ENCODE measurements around the gene GASK1A. TPM values are rescaled to one million over a fixed set of nuclear protein-coding genes. Genes with fewer than 3 reads are reported as not detected.

GASK1A gene
- polyA plus RNA-seq, 1 experiment: 0.43 TPM

DNA sequence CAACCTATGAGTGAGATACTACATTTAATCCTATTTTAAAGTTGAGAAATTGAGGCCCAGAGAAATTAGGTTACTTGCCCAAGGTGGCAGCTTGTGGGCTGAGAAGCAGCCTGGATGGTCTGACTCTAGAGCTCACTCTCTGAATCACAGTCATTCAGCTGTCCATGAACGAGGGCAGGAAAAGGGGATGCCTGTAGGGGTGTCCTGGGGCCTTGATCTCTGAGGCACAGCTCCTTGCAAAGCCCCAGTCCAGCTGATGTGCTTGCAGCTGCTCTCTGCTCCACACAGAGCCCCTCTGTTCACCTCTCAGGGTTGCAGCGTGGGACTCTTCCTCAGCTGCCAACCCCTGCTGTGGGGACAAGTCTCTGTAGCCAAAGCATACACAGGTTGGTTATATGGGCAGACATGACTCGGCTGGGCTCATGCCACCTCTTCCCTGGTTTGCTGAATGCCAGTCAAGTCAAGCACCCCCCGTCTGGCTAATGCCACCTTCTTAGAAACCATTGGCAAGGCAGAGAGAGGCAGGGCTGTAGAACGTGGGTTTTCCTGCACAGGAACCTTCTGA, 56.8 kb downstream of the GASK1A start:
- ChIA-PET POLR2A (no interaction called here), CTCF (no interaction called here)

DNA sequence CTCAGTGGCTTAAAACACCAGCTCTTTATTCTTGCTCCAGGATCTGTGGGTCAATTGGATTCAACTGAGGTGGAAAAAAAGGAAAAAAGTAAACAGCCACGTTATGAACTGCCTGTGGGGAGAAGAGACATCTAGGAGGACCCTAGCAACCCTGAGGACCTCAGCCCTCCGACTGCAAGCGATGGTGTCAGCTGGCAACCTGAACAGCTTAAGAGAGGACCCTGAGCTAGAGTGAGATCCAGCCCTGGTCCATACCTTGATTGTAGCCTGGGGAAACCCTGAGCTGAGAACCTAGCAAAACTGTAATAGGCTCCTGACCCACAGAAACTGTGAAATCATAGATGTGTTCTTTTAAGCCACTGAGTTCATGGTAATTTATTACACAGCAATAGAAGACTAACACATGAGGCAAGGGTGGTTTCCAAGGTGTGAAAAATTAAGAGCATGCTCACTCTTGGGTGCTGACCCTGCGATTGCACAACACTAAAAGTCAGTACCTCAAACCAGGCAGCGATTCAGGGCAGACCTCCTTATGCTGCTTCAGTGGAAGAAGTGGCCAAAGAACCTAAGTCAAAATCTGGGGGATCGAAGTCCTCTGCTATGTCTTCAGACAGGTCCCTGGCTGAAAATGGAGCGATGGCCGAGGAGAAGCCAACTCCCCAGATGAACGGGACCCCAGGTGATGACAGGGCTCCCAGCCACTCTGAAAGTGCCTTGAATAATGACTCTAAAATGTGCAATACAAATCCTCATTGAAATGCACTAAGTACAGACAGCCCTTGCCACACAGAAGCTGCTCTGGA, 57.7 kb downstream of the GASK1A start:
- TF ChIP-seq, protein P1, sequence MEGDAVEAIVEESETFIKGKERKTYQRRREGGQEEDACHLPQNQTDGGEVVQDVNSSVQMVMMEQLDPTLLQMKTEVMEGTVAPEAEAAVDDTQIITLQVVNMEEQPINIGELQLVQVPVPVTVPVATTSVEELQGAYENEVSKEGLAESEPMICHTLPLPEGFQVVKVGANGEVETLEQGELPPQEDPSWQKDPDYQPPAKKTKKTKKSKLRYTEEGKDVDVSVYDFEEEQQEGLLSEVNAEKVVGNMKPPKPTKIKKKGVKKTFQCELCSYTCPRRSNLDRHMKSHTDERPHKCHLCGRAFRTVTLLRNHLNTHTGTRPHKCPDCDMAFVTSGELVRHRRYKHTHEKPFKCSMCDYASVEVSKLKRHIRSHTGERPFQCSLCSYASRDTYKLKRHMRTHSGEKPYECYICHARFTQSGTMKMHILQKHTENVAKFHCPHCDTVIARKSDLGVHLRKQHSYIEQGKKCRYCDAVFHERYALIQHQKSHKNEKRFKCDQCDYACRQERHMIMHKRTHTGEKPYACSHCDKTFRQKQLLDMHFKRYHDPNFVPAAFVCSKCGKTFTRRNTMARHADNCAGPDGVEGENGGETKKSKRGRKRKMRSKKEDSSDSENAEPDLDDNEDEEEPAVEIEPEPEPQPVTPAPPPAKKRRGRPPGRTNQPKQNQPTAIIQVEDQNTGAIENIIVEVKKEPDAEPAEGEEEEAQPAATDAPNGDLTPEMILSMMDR (IDR thresholded peaks at IDR 0.05; ENCODE audit: low read depth, low read length): no peak
- Histone ChIP-seq H3K9me3 (ENCODE audit: control insufficient read depth, insufficient read depth, low read length) (peaks cover 4% of the 10 kb centered on the region; the same call in 1 of the 2 replicates), H3K27me3 (ENCODE audit: control insufficient read depth, insufficient read depth, low read length) (no peaks in the 10 kb centered on the region), H3K27ac (ENCODE audit: low read depth, low read length) (no peak overlapping the region), H3K4me3 (ENCODE audit: low read depth, low read length) (no peak overlapping the region)
- no peak for DNase-seq (ENCODE audit: low read depth, low spot score)
- ChIA-PET POLR2A (no interaction called here), CTCF (no interaction called here)

More for the DNA sequence above, 56.8 kb downstream of the GASK1A start:
- Histone ChIP-seq H3K27ac (ENCODE audit: low read depth, low read length) (no peak overlapping the region), H3K9me3 (ENCODE audit: control insufficient read depth, insufficient read depth, low read length) (peaks cover 4% of the 10 kb centered on the region; the same call in 1 of the 2 replicates), H3K27me3 (ENCODE audit: control insufficient read depth, insufficient read depth, low read length) (no peaks in the 10 kb centered on the region), H3K4me3 (ENCODE audit: low read depth, low read length) (no peak overlapping the region)
- no peak for DNase-seq (ENCODE audit: low read depth, low spot score)
- TF ChIP-seq, protein P1 (IDR thresholded peaks at IDR 0.05; ENCODE audit: low read depth, low read length): no peak

DNA sequence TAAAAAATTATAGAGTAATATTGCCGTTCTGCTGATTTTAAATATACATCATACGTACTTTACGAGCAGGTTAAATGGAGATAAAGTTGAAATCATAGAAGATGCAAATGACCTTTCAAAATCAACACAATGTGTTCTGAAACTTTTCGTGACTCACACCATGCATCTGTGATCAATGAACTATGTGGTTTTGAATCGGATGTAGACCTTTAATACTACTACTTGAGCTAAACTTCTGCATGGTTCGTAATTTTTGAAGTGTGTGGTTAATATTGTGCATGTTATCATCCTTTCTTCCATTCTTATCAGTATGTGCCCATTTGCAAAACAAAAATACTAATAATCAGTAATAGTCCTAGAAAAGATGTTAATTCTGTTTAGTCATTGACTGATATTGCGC, 58.9 kb downstream of the GASK1A start:
- CTCF ChIA-PET: no interaction called here
- no peak for DNase-seq (ENCODE audit: low read depth, low spot score)
- TF ChIP-seq, protein P1 (IDR thresholded peaks at IDR 0.05; ENCODE audit: low read depth, low read length): no peak
- Histone ChIP-seq H3K27ac (ENCODE audit: low read depth, low read length) (no peak overlapping the region), H3K9me3 (ENCODE audit: control insufficient read depth, insufficient read depth, low read length) (no peaks in the 10 kb centered on the region; the same call in 1 of the 2 replicates), H3K27me3 (ENCODE audit: control insufficient read depth, insufficient read depth, low read length) (no peaks in the 10 kb centered on the region), H3K4me3 (ENCODE audit: low read depth, low read length) (no peak overlapping the region)
- POLR2A ChIA-PET: no interaction called here

DNA sequence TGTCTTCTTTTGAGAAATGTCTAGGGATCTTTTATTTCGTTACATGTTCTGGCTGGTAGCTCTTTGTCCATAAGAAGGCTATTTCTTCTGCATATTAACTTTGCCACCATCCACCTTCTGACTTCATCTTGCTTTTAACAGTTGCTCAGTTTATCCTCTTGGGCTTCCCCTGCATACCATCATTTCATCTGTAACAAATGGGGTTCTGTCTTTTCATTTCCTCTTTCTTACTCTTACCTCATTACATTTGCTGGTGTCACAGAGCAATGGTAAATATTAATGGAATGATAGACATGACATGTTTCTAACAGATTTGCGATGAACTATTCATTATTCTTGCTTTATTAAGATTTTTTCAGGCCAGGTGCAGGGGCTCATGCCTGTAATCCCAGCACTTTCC, 62.4 kb downstream of the GASK1A start:
- no peaks in the 10 kb centered on the region for H3K27me3 ChIP-seq (ENCODE audit: control insufficient read depth, insufficient read depth, low read length)
- no peak overlapping the region for H3K4me3 ChIP-seq (ENCODE audit: low read depth, low read length)
- H3K27ac ChIP-seq (ENCODE audit: low read depth, low read length): no peak overlapping the region
- ChIA-PET POLR2A (no interaction called here), CTCF (no interaction called here)
- H3K9me3 ChIP-seq (ENCODE audit: control insufficient read depth, insufficient read depth, low read length): no peaks in the 10 kb centered on the region; the same call in 1 of the 2 replicates
- DNase-seq (ENCODE audit: low read depth, low spot score): no peak
- TF ChIP-seq, protein P1 (IDR thresholded peaks at IDR 0.05; ENCODE audit: low read depth, low read length): no peak

DNA sequence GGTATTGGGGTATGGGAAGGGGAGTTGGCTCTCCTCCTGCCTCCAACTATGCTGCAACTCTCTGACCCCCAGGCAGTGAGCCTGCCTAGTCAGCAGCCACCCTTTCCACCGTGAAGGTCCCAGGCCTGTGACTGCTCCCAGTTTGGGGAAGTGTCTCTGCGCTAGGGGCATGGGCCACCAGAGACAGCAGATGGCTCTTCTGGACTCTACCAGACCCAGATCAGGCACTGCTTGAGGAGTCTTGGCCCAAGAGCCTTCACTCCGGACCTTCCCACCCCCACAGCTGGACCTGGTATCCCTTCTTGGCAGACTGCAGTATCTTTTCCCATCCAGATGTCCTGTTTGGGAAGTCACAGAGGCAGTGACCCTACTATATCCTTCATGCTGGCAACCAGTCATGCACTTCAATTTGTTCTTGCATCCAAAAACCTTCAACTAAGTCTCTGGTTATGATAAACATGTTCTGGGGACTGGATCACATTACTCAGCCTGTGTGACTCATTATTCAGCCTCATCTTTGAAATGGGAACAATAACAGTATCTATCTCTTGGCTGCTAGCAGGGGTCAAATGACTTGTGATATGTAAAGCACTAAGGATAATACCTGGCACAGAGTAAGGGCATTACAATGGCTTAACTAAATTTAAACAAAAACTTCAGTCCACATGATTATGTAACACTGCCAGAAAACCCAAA, 64.1 kb downstream of the GASK1A start:
- DNase-seq (ENCODE audit: low read depth, low spot score): no peak
- POLR2A ChIA-PET: no interaction called here

More for the DNA sequence above, 64.1 kb downstream of the GASK1A start:
- Histone ChIP-seq H3K4me3 (ENCODE audit: low read depth, low read length) (no peak overlapping the region), H3K27me3 (ENCODE audit: control insufficient read depth, insufficient read depth, low read length) (no peaks in the 10 kb centered on the region), H3K9me3 (ENCODE audit: control insufficient read depth, insufficient read depth, low read length) (no peaks in the 10 kb centered on the region; the same call in 1 of the 2 replicates), H3K27ac (ENCODE audit: low read depth, low read length) (no peak overlapping the region)
- CTCF ChIA-PET: no interaction called here
- TF ChIP-seq, protein P1 (IDR thresholded peaks at IDR 0.05; ENCODE audit: low read depth, low read length): no peak
